ENCODE results near the gene KNOP1.

The KNOP1 gene

DNA sequence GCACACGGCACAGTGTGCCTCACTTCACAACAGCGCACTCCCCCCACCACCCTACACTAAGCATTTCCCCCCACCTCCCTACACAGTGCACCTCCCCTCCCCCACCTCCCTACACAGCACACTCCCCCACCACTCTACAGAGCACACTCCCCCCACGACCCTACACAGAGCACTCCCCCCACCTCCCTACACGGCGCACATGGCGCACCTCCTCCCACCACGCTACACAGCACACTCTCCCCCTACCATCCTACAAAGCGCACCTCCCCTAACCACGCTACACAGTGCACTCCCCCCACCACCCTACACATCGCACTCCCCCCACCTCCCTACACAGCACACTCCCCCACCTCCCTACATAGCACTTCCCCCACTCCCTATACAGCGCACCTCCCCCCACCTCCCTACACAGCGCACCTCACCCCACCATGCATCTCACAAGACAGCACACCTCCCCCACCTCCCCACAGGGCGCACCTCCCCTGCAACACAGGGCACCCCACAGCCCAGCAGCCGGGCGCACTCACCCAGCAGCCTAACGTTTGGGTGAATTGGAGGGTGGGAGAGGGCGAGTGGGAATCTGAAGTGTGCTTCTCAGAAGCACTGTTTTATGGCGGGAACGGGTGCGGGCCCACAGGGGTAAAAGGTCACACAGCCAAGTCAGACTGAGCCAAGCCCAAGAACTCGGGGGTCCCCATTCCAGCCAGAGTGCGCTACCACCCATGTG is 10.3 kb downstream of the KNOP1 start:
- DNase-seq (ENCODE audit: low spot score), result no peak

DNA sequence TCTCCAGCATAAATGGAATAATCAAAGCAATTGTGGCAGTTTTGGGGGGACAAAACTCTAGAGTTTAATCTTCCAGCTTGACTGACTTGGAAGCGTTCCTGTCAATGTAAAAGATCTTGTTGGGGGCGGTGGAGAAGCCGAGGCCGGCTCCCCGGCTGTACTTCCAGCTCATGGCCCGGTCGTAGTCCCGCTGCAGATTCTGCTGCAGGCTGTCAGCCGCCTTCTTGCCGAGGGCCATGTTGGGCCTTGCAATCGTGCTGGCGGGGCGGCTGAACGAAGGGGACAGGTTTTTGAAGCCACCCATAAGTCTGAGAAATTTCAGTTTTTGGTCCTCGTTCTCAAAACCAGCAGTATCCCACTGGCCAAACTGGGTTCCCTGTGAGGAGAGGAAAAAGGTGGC is 11.2 kb downstream of the KNOP1 start:
- DNase-seq (ENCODE audit: low spot score), result no peak

DNA sequence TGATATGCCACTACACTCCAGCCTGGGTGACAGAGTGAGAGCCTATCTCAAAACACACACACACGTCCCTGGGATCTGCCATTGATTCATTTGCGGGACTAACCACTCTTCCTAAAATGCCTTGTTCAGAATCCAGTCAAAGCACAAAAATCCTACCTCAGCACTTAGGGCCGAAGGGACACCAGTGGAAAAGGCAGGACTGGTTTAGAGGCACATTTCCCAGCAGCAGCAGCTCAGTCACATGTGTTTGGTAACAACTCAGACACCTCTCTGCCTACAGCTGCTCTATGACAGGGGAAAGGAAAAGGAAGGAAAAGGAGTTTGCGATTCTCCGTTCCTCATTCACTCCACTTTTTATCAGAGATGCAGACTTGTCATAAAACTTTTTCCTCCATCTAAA is 12.2 kb downstream of the KNOP1 start:
- DNase-seq (ENCODE audit: low spot score), result no peak

DNA sequence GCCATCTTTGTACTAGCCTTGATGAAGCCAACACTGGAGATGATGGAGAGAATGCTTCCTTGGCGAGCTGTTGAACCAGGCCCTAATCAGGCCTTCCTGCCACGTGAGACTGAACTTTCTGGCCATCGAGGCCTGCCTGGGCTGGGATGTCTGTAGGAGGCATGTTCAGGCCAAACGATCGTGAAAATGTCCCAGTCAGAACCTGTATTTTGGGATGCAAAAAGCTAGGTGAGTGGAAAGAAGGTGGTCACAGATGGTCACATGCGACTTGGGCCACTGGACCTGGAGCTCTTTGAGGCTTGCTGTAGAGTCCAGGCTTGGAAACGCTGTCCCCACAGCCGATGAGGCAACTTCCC is 12.9 kb downstream of the KNOP1 start:
- DNase-seq (ENCODE audit: low spot score), result no peak

DNA sequence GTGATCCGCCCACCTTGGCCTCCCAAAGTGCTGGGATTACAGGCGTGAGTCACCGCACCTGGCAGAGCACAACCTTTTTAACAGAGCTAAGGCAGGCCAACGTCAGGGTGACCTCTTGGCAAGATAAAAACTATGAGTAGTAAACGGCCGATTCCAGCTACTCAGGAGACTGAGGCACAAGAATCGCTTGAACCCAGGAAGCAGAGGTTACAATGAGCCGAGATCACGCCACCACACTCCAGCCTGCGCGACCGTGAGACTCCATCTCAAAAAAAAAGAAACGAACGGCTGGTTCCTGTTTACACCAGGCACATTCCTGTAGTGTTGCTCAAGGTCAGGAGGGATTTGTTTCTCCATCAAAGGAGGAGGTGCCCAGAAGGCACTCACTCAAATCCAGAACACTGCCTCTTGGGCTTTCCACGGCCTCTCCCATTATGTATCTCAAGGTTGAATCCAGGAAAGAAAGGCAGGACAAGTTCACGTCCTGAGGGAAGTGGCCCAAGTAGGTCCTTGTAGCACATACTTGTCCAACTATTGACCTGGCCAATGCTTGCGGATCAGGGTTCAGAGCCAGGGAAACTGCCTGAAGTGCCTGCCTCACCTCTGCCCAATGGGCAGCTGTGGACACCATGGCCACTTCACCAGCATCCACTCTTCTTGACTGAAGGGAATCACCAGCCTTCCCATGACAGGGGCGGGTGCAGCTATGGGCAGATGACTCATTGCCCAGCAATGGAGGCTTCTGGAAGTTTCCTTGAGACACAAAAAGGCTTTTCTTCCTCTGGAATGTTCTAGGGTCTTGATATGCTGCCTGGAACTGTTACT is 13.5 kb downstream of the KNOP1 start:
- DNase-seq (ENCODE audit: low spot score), result no peak

DNA sequence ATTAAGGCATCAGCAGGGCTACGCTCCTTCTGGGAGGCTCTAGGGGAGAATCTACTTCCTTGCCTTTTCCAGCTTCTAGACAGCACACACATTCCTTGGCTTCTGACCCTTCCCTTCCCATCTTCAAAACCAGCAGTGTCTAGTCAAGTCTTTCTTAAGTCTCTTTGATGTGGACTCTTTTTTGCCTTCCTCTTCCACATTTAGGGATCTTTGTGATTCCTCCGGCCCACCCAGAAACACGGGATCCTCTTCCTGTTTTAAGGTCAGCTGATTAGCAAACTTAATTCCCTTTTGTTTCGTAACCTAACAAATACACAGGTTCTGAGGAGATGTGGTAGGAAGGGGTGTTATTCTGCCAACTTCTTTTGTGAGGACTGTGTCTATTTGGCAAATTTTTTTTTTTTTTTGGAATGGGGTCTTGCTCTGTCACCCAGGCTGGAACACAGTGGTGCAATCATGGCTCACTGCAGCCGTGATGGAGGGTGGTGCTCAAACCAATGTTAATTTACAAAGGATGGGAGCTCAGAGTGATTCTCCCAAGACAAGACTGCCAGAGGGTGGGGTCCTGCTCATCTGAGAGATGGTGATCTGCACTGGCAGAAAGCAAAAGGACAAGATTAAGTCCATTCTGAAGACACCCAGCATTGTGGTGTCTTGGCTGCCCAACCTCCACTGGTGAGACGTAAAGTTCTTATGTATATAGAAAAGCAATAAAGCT is 14.7 kb downstream of the KNOP1 start:
- DNase-seq (ENCODE audit: low spot score), result no peak

DNA sequence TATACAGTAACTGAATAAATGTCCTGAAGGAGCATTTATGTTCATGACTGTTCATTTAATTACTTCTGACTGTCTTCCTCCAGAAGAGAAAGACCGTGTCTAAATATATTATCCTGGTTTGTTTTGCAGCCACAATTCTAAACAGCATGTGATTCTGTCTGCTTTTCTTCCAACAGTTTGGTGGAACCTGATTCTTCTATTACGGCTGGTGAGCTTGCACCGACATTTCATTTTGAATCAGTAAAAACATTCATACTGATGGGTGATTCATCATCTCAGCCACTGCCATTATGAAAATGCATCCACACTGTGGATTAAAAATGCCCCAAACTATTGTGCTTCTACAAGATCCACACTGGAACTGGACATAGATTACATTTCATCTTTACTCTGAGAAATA is 16.9 kb downstream of the KNOP1 start:
- DNase-seq (ENCODE audit: low spot score), result no peak

DNA sequence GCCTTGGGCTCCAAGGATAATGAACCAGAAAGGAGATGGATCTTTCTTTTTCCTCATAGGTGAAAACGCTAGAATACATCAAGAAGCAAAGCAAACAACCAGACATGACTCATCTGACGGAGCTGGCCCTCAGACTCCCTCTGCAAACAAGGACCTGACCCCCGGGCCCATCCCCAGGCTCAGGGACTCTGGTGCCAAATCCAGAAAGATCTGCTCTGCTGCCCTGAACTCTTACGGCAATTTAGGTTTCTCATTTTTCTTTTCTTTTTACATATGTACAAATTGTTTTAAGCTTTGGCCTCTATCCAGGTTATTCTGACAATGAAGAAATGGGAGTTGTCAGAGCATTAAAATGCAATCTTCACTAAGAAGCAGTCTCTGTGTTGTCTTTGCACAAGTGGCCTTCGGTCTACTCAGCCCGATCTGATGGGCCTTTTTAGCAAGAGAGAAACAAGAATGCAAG is 17.7 kb downstream of the KNOP1 start:
- no peak for DNase-seq (ENCODE audit: low spot score)

DNA sequence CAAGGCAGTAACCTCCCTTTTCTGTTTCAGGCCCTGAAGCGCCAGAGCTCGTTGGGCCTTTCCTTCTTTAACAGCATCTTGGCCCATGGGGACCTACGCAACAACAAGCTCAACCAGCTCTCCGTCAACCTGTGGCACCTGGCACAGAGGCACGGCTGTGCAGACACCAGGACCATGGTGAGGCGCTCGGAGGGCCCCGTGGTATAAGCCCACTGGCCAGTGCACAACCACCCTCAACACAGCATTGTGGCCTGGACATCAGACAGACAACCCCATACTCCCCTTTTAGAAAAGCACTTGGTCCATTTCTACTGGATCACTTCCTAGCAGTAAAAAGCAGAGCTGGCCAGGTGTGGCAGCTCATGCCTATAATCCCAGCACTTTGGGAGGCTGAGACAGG is 18.6 kb downstream of the KNOP1 start:
- no peak for DNase-seq (ENCODE audit: low spot score)

DNA sequence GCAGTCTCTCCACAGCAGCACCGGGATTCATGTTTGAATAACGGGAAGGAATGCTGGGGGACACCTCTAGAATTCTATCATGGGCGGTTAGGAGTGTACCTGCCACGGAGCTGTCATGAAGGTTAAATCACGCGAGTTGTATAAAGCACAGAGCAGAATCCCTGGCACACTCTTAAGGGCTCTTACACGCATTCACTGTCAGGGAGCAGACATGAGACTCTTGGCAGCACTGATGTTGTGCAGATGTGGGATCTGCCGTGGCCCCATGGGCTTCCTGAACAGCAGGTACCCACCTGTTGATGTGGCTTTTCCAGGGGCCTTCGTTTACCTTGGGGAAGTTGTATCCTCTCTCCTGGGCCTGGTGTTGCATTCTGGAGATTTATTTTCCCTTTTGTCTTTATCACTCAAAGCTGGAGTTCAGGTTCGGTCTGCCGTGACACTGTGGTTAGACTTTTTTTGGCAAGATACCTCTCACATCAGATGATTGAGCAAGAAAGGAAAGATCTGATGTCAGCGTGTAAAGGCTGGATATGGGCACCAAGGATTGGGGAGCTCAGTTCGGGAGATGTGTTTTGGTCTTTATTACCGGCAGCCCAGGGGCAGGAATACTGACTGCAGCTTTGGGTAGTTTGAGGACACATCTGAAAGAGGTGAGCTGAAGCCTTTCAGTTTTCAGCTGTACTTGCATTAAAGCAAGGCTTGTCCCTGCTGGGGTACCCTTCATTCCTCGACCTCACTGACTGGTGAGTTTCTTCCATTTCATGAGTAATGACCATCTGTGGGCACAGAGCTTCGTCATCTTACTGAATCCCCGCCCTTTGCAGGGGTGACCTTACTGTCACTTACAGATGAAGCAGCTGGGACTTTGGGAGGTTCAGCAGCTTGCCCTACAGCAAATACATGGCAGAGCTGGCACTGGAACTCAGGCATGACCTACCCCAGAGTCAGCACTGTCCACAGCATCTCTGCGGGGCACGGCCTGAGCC is 19.3 kb downstream of the KNOP1 start:
- no peak for DNase-seq (ENCODE audit: low spot score)

DNA sequence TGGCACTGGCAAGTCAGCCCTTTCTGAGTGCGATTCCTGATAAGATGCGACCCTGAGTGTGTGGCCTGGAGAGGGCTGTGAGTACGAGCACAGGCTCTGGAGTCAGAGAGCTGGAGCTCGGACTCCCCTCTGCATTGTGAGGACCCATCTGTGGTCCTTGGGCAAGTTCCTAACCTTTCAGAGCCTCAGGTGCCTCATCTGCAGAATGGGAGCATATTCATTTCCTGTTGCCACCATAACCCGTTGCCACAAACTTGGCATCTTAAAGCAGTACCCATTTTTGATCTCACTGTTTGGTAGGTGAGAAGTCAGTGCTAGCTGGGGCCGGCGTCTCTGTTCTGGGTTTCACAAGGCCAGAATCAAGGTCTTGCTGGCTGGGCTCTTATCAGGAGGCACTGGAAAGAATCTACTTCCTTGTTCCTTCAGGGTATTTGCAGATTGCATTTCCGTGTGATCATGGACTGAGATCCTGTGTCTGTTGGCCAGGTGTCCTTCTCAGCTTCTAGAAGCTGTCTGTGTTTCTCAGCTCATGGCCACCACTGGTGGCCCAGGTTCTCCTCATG is 20.2 kb downstream of the KNOP1 start:
- no peak for DNase-seq (ENCODE audit: low spot score)

DNA sequence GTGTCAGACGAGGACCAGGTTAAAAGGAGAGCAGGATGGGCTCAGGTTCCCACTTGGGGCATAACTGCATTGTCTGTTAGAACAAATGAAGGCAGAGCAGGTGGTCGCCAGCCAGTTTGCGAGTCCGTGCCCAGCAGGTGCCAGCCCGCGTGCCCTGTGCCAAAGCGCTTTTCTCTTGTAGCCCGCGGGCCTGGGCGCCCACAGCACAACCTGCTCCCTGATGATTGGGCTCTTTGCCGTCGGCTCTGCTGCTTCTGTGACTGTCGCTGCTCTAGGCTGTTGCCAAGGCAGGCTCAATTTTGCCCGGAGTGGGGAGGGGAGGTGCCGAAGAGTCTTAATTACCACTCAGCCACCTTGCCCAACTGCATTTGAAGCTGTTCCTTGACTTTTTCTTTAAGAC is 21.1 kb downstream of the KNOP1 start:
- DNase-seq (ENCODE audit: low spot score), result no peak

DNA sequence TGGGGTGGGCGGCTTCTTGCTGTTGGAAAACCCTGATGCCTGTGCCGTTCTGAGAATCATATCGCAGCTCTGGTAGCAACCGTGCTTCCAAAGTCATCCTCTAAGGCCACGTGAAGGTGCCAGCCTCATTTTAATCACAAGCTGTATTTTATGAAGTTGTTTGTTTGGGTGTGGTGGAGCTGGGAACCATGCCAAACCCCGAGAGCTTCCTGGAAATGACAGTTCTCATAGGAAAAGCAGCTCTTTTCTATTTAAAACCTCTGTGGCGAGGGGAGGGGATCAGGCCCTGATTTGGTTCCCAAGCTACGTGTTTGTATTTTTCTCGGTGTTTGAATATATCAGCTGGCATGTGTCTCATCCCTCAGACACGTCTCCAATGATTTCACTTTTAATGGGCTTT is 21.7 kb downstream of the KNOP1 start:
- no peak for DNase-seq (ENCODE audit: low spot score)

DNA sequence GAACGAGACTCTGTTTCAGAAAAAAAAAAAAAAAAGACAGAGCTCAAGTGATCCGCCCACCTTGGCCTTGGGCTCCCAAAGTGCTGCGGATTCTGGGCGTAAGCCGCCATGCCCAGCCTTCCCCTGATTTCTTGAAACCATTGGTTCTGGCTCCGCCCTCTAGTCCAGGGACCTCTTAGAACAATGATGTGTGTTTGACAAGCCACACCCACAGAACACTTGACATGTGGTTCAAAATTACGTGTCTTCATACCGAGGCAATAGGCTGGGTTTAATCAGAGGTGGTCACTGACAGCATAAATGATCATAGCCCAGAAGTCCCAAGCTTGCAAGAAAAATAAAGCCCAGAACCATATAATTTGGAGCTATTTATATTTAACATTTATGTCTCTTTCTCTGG is 23.0 kb downstream of the KNOP1 start:
- no peak for DNase-seq (ENCODE audit: low spot score)

DNA sequence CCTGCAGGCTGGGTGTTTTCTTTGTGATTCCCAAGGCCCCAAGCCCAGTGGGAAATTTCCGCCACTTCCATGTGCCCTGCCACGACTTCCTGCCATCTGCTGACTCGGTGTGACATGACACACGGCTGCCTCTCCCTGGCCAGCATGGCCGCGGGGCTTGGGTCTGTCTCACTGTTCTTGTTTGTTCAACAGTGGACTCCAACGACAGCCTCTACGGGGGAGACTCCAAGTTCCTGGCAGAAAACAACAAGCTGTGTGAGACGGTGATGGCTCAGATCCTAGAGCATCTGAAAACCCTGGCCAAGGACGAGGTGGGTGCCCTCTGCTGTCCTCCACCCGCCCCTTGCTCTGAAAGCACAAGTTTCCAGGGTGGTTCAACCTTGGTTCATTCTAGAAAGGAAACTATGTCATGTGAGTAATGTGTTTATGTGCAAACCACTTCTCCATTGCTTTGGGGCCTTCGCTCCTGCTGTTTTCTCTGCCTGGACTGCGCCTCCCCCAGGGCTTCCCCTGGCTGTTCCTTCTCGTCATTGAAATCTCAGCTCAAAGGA is 26.8 kb downstream of the KNOP1 start:
- DNase-seq (ENCODE audit: low spot score), result no peak

DNA sequence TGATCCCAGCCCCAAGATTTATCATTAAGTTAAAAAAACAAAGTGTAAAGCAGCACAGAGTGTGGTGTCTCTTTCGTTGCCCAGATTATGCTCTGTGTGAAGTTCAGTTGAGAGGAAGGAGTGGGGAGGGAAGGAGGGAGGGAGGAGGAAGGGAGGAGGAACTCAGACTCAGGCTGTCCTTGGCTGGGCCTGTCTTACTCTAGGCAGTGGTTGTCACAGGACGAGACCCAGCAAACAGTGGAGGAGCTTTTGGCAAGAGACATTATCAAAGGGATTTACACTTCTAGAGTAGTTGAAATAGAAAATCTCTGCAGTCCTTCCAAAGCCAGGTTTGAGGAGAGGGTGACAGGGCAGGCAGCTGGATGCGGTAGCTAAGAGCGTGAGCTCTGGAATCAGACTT is 27.8 kb downstream of the KNOP1 start:
- no peak for DNase-seq (ENCODE audit: low spot score)

DNA sequence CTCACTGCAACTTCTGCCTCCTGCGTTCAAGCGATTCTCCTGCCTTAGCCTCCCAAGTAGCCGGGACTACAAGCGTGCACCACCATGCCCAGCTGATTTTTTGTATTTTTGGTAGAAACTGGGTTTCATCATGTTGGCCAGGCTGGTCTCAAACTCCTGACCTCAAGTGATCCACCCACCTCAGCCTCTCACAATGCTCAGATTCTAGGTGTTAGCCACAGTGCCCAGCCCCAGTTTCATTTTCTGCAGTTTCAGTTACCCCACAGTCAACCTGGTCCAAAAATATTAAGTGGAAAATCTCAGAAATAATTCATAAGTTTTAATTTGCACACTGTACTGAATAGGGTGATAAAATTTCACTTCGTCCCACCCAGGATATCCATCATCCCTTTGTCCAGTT is 28.7 kb downstream of the KNOP1 start:
- no peak for DNase-seq (ENCODE audit: low spot score)

DNA sequence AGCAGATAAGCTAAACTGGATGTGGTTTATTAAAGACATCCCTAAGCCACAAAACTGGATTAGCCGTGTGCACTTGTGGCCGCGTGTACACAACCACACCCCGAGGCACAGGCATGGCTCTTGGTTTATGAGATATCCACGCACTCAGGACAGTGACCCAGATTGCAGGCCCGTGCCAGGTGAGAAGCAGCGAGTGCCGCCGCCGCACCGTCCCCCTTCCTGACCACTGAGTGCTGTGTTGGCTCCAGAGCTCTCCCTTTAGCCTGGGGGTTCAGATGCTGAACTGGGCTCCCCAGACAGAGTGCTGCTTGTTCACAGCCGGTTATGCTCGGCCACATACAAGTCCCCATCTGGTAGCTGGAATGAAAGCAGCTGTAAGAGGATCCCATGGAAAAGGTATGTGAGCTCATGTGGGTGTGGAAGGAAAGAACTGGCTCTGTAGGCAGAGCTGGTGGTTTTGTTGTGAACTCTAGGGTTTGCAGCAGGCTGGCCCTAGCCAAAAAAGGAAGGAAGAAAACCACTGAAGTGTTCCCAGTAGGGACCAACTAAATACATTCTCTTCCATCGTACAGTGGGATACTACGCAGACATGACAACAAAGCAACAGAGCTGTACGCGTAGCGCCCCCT is 29.5 kb downstream of the KNOP1 start:
- DNase-seq (ENCODE audit: low spot score), result no peak

DNA sequence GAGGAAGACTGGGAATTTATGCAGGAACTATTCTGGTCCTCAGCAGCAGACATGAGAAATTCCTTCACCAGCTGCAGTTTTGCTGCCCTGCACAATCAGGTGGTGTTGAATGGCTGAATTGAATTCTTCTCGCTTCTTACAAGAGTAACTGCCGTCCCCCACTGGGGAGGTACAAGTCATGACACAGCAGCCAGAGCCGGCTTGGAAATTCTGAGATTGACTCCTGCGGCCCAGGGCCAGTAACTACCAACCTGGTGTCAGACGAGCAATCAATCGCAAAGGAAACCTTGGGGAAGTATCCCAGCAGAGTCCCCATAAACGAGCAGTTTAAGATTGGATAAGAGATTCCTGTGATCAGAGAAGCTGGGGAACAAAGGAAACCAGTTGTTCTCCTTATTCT is 30.7 kb downstream of the KNOP1 start:
- DNase-seq (ENCODE audit: low spot score), result no peak

DNA sequence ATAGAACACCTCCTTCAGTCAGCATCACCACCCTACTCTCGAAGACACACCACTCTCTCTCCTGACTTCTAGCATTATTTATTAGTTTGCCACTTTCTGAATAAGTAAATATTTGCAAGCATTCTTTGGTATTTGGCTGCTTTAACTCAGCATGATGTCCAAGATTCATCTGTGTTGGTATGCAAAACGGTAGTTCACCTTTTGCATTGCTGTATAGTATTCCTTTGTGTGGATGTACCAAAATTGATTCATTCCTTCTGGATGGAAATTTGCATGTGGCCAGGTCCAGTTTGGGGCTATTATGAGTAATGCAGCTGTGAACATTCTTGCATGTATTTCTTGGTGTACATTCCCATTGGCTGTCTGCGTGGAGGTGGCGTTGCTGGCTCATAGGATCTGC is 32.9 kb downstream of the KNOP1 start:
- DNase-seq (ENCODE audit: low spot score), result no peak
